ENCODE data around the gene ACACA.

GRCh38 chr17:37399265-37399803 is 7.3 kb downstream of the ACACA start:
- no peak for TF ChIP-seq CTCF (IDR thresholded peaks at IDR 0.05)
- TF ChIP-seq EZH2 (IDR thresholded peaks at IDR 0.05; ENCODE audit: borderline replicate concordance, insufficient read depth, low read depth, low read length, poor library complexity, severe bottlenecking): no peak

Data from B cell (primary cell).